ENCODE data around the gene RTCA. TPM values are rescaled to one million over a fixed set of nuclear protein-coding genes. Genes with fewer than 3 reads are reported as not detected.

The RTCA gene
- total RNA-seq, 1 experiment from 2014 or later: 33.6 TPM

DNA sequence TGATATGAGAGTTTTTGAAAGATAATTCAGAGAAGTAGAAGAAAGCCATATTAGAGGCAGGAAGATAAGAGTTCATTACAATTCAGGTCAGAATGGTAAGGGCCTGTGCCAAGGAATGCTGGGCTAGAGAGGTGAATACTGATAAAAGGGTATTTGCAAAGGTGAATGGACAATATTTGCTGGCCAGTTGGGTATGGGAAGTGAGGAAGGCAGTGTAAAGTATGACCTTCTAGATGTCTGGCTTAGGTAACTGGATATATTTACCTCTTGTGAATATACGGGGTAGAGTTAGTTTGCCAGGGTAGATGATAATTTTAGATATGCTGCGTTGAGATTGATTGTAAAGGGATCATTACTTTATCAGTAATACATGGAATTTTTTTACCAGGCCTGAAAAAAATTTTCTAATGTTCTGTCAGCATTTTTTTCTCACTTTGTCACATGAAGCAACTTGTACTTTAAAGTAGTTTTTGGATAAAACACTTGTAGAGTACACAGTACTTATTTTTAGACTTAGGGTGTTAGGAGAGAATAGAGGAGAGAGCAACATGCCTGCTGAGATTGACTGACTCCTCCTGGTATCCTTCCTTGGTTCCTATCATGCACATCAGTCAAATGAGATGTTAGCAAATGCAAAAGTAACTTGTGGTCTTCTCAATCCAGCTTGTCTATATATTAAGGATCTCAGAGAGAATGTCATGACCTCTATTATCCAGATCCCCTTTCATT, 14.1 kb downstream of the RTCA start:
- no peak overlapping the region for H3K56ac ChIP-seq (ENCODE audit: insufficient read length, low read depth, low read length)
- no peak overlapping the region for H3K9ac ChIP-seq (ENCODE audit: extremely low read depth, insufficient read length, low read length)
- Mint-ChIP-seq H3K9me3 (no peaks in the 10 kb centered on the region), H3K4me1 (no peaks in the 10 kb centered on the region), H3K27ac (no peak overlapping the region), H3K36me3 (ENCODE audit: insufficient read depth in 1 of 3, low read depth in 3 of 3) (peaks cover 35 to 67% (median 65%) of the 10 kb centered on the region in 3 experiments; a peak in 6 of 7 replicates), H3K27me3 (ENCODE audit: low read depth) (no peaks in the 10 kb centered on the region), H3K4me3 (no peak overlapping the region)
- H3K9me3 ChIP-seq (ENCODE audit: control insufficient read depth, low read depth, low read length): no peaks in the 10 kb centered on the region
- WGBS (ENCODE audit: extremely low coverage, insufficient read length, low lambda C conversion rate): no CpG with 5 or more reads among the region's 2 CpGs
- no peak overlapping the region for H3K23ac ChIP-seq (ENCODE audit: insufficient read length, low read depth, low read length)
- H4K8ac ChIP-seq (replicated peaks; ENCODE audit: insufficient read length, low read depth, low read length): no peak overlapping the region
- H4K91ac ChIP-seq (ENCODE audit: insufficient read length, low read depth, low read length): no peak overlapping the region
- H4K5ac ChIP-seq (ENCODE audit: insufficient read length, low read depth, low read length): no peak overlapping the region
- no peaks in the 10 kb centered on the region for H3K79me1 ChIP-seq (ENCODE audit: insufficient read depth, low read depth, low read length, poor library complexity, severe bottlenecking)
- no peak overlapping the region for H3K18ac ChIP-seq (ENCODE audit: insufficient read length, low read depth, low read length)
- no peak overlapping the region for H3K4ac ChIP-seq (ENCODE audit: low read depth, low read length)
- no peak for DNase-seq
- TF ChIP-seq, protein P1, sequence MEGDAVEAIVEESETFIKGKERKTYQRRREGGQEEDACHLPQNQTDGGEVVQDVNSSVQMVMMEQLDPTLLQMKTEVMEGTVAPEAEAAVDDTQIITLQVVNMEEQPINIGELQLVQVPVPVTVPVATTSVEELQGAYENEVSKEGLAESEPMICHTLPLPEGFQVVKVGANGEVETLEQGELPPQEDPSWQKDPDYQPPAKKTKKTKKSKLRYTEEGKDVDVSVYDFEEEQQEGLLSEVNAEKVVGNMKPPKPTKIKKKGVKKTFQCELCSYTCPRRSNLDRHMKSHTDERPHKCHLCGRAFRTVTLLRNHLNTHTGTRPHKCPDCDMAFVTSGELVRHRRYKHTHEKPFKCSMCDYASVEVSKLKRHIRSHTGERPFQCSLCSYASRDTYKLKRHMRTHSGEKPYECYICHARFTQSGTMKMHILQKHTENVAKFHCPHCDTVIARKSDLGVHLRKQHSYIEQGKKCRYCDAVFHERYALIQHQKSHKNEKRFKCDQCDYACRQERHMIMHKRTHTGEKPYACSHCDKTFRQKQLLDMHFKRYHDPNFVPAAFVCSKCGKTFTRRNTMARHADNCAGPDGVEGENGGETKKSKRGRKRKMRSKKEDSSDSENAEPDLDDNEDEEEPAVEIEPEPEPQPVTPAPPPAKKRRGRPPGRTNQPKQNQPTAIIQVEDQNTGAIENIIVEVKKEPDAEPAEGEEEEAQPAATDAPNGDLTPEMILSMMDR (conservative IDR thresholded peaks at IDR 0.05): no peak
- no peak overlapping the region for H2BK20ac ChIP-seq (ENCODE audit: low read depth, low read length, poor library complexity, severe bottlenecking)
- H2BK15ac ChIP-seq (ENCODE audit: low read depth, low read length): no peak overlapping the region
- no peak overlapping the region for H2BK120ac ChIP-seq (ENCODE audit: low read depth, low read length, poor library complexity, severe bottlenecking)
- H4K20me1 ChIP-seq (ENCODE audit: control insufficient read depth, insufficient read depth, insufficient read length): no peaks in the 10 kb centered on the region
- H3K27me3 ChIP-seq (ENCODE audit: insufficient read depth, low read length): no peaks in the 10 kb centered on the region
- no peak overlapping the region for H3K27ac ChIP-seq (ENCODE audit: insufficient read length, low read depth, low read length)
- no peak overlapping the region for H2BK12ac ChIP-seq (ENCODE audit: insufficient read length, low read depth, low read length)
- H2AFZ ChIP-seq (ENCODE audit: low read length): no peak overlapping the region
- H3K79me2 ChIP-seq (ENCODE audit: insufficient read depth, low read length): no peaks in the 10 kb centered on the region
- no peak overlapping the region for H2AK5ac ChIP-seq (ENCODE audit: insufficient read length, low read length)
- no peaks in the 10 kb centered on the region for H3K23me2 ChIP-seq (ENCODE audit: insufficient read length, low read depth, low read length, poor library complexity, severe bottlenecking)
- no peak overlapping the region for H3T11ph ChIP-seq (ENCODE audit: low read length)
- H3K4me2 ChIP-seq (ENCODE audit: insufficient read depth, insufficient read length, low read length): no peak overlapping the region
- H3K4me1 ChIP-seq (ENCODE audit: insufficient read depth, low read length): no peaks in the 10 kb centered on the region
- H2BK5ac ChIP-seq (ENCODE audit: insufficient read length, low read length): no peak overlapping the region
- no peak overlapping the region for H3K14ac ChIP-seq (ENCODE audit: insufficient read depth, low read length)
